HepG2 (cell line): Measurements from ENCODE around the gene ASXL1. TPM values are rescaled to one million over a fixed set of nuclear protein-coding genes. Genes with fewer than 3 reads are reported as not detected.

ENCODE experiments used
- ATM ChIP-seq: fragments of 450-650 bp; IDR thresholded peaks from 2 replicates; pipeline ENCODE4 v1.7.1; 2017; ENCODE audit warnings: mild to moderate bottlenecking, borderline replicate concordance
- DPF2 ChIP-seq: sonication (generic); formaldehyde crosslinking; IDR thresholded peaks from 2 replicates; pipeline ENCODE4 v1.4.0; 2020; ENCODE audit warnings: mild to moderate bottlenecking, low read depth, missing genetic modification reagents, borderline replicate concordance
- ISL2 ChIP-seq: sonication (generic); formaldehyde crosslinking; IDR thresholded peaks from 2 replicates; pipeline ENCODE4 v1.5.0; 2020; ENCODE audit warnings: missing genetic modification reagents
- NFE2 ChIP-seq: sonication (generic); formaldehyde crosslinking; IDR thresholded peaks from 2 replicates; pipeline ENCODE4 v1.4.0; 2020; ENCODE audit warnings: missing genetic modification reagents
- POLR2A ChIP-seq, 2 experiments: IDR thresholded peaks; 2 replicates each; pipeline ENCODE4 v1.6.1; 2011; ENCODE audit warnings: low read depth in 2 of 2, low read length in 2 of 2, mild to moderate bottlenecking in 1 of 2, moderate library complexity in 1 of 2; ENCODE audit not compliant: insufficient read depth in 1 of 2
- SKI ChIP-seq: fragments of 450-650 bp; IDR thresholded peaks from one replicate; pipeline ENCODE4 v1.6.1; 2018; ENCODE audit warnings: mild to moderate bottlenecking; ENCODE audit not compliant: partially characterized antibody
- SP140L ChIP-seq: sonication (generic); formaldehyde crosslinking; IDR thresholded peaks from 2 replicates; pipeline ENCODE4 v1.4.0; 2020; ENCODE audit warnings: missing genetic modification reagents, borderline replicate concordance
- SRSF1 ChIP-seq: fragments of 200-400 bp; formaldehyde crosslinking; optimal IDR thresholded peaks from 2 replicates; pipeline ENCODE3; 2017; ENCODE audit warnings: mild to moderate bottlenecking, low read depth, low read length, moderate library complexity
- SRY ChIP-seq: sonication (generic); formaldehyde crosslinking; IDR thresholded peaks from 2 replicates; pipeline ENCODE4 v1.8.0; 2022; ENCODE audit warnings: mild to moderate bottlenecking, missing genetic modification reagents
- ZFX ChIP-seq: sonication (generic); formaldehyde crosslinking; IDR thresholded peaks from 2 replicates; pipeline ENCODE4 v1.4.0; 2020; ENCODE audit warnings: mild to moderate bottlenecking, low read depth, missing genetic modification reagents, moderate library complexity
- ZNF30 ChIP-seq: sonication (generic); formaldehyde crosslinking; IDR thresholded peaks from 2 replicates; pipeline ENCODE4 v1.5.0; 2020; ENCODE audit warnings: mild to moderate bottlenecking, missing genetic modification reagents
- ZNF577 ChIP-seq: sonication (generic); formaldehyde crosslinking; IDR thresholded peaks from 2 replicates; pipeline ENCODE4 v1.4.0; 2020; ENCODE audit warnings: mild to moderate bottlenecking, low read depth, missing genetic modification reagents, borderline replicate concordance
- ZNF644 ChIP-seq: IDR thresholded peaks from 2 replicates; pipeline ENCODE4 v1.6.1; 2016; ENCODE audit warnings: low read depth
- ZNF713 ChIP-seq: sonication (generic); formaldehyde crosslinking; IDR thresholded peaks from 2 replicates; pipeline ENCODE4 v1.4.0; 2020; ENCODE audit warnings: mild to moderate bottlenecking, missing genetic modification reagents
- ZNF879 ChIP-seq: sonication (generic); formaldehyde crosslinking; IDR thresholded peaks from 2 replicates; pipeline ENCODE4 v1.8.1; 2023; ENCODE audit warnings: missing genetic modification reagents
- ZSCAN25 ChIP-seq: sonication (generic); formaldehyde crosslinking; IDR thresholded peaks from 2 replicates; pipeline ENCODE4 v1.8.0; 2022; ENCODE audit warnings: mild to moderate bottlenecking, missing genetic modification reagents
- polyA plus RNA-seq, 8 experiments: library from polyadenylated mRNA; depleted of rRNA in 3 of 8; stranded (reverse) in 7 of 8; unstranded in 1 of 8; fragments of >200 nt; fragmentation: Illumina TruSeq in 4 of 8; extraction: Trizol in 4 of 8; gene quantifications; 2 replicates each; pipeline versions ENCODE4 v1.2.1 to v1.2.3, GENCODE V29; 2011 to 2016; ENCODE audit warnings: low read depth in 4 of 8, missing spikeins in 1 of 8, mixed read lengths in 1 of 8; ENCODE audit not compliant: insufficient read depth in 1 of 8
- total RNA-seq, 5 experiments: library from RNA; depleted of rRNA; stranded (reverse); fragments of >200 nt; fragmentation: Illumina TruSeq; extraction: Trizol; gene quantifications; 2 replicates each; pipeline ENCODE4 v1.2.3, GENCODE V29; 2016; ENCODE audit warnings: low read depth in 1 of 5
- TF ChIP-seq, protein P1 (sequence below): sonication (generic); formaldehyde crosslinking; IDR thresholded peaks from 2 replicates; pipeline ENCODE4 v1.4.0; 2020; ENCODE audit warnings: missing genetic modification reagents
- TF ChIP-seq, protein P2 (sequence below): fragments of 450-650 bp; IDR thresholded peaks from 2 replicates; pipeline ENCODE4 v1.6.1; 2017; ENCODE audit warnings: mild to moderate bottlenecking
- TF ChIP-seq, protein P3 (sequence below): sonication (generic); formaldehyde crosslinking; IDR thresholded peaks from 2 replicates; pipeline ENCODE4 v1.4.0; 2020; ENCODE audit warnings: mild to moderate bottlenecking, missing genetic modification reagents
- TF ChIP-seq, protein P4 (sequence below): sonication (generic); formaldehyde crosslinking; conservative IDR thresholded peaks from 2 replicates; pipeline ENCODE4 v1.8.1; 2023; ENCODE audit warnings: missing genetic modification reagents

Gene ASXL1
- total and polyA plus RNA-seq, 2 of the 13 experiments (the other 11 are each of a cell fraction or from before 2014, with no cell fraction given) = 62.1 to 74.8 TPM

DNA sequence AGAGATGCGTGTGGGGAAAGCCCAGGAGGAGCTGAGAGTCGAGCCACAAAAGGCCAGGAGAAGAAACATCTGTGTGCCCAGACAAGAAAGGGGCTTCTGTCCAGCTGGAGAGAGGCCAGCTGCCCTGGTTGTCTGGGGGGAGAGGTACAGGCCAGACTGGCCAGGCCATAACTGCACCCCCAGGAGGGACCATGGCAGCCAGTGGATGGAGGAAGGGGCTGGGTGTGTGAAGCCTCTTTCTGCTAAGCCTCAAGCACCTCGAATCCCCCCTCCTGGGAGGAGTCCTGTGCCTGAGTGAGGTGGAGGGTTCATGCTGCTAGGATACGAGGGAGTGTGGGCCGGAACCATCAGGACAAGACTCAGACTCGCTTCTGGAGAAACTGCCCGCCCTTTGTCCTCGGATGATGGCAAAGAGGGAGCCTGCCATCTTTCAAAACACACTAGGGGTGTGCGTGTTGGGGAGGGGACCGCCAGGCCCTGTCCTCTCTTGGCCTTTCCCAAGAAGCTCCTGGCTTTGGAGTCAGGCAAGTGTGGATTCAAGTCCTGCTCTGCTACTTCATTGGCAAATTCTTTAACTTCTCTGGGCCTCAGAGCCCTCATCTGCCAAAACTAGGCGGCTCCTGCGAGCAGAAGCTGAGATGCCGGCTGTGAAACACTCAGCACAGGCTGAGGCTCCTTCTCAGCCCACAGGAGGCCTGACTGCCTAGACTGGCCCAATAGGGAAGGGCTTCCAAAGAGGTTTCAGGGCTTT is 90.3 kb downstream of the ASXL1 start (continued):
- TF ChIP-seq, protein P1, sequence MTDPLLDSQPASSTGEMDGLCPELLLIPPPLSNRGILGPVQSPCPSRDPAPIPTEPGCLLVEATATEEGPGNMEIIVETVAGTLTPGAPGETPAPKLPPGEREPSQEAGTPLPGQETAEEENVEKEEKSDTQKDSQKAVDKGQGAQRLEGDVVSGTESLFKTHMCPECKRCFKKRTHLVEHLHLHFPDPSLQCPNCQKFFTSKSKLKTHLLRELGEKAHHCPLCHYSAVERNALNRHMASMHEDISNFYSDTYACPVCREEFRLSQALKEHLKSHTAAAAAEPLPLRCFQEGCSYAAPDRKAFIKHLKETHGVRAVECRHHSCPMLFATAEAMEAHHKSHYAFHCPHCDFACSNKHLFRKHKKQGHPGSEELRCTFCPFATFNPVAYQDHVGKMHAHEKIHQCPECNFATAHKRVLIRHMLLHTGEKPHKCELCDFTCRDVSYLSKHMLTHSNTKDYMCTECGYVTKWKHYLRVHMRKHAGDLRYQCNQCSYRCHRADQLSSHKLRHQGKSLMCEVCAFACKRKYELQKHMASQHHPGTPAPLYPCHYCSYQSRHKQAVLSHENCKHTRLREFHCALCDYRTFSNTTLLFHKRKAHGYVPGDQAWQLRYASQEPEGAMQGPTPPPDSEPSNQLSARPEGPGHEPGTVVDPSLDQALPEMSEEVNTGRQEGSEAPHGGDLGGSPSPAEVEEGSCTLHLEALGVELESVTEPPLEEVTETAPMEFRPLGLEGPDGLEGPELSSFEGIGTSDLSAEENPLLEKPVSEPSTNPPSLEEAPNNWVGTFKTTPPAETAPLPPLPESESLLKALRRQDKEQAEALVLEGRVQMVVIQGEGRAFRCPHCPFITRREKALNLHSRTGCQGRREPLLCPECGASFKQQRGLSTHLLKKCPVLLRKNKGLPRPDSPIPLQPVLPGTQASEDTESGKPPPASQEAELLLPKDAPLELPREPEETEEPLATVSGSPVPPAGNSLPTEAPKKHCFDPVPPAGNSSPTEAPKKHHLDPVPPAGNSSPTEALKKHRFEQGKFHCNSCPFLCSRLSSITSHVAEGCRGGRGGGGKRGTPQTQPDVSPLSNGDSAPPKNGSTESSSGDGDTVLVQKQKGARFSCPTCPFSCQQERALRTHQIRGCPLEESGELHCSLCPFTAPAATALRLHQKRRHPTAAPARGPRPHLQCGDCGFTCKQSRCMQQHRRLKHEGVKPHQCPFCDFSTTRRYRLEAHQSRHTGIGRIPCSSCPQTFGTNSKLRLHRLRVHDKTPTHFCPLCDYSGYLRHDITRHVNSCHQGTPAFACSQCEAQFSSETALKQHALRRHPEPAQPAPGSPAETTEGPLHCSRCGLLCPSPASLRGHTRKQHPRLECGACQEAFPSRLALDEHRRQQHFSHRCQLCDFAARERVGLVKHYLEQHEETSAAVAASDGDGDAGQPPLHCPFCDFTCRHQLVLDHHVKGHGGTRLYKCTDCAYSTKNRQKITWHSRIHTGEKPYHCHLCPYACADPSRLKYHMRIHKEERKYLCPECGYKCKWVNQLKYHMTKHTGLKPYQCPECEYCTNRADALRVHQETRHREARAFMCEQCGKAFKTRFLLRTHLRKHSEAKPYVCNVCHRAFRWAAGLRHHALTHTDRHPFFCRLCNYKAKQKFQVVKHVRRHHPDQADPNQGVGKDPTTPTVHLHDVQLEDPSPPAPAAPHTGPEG (CRISPR knock-in tag) = no peak
- TF ChIP-seq SP140L (CRISPR knock-in tag) (no peak), SRY (CRISPR knock-in tag) (0 out of 2 replicates have a peak, but pooled peaks have one; percentile 36), ZNF879 (CRISPR knock-in tag) (no peak), ZNF644 (no peak), ZSCAN25 (CRISPR knock-in tag) (no peak), NFE2 (CRISPR knock-in tag) (no peak), SKI (no peak), DPF2 (CRISPR knock-in tag) (no peak), ATM (no peak), ISL2 (CRISPR knock-in tag) (no peak), ZNF713 (no peak), ZNF30 (CRISPR knock-in tag) (no peak), POLR2A (IDR thresholded peaks at IDR 0.05; ENCODE audit: insufficient read depth in 1 of 2, low read depth in 2 of 2, low read length in 2 of 2) (peak in 1 of 2 experiments; percentile 49; a peak in 1 of 4 replicates), ZNF577 (CRISPR knock-in tag) (no peak), ZFX (0 out of 2 replicates have a peak, but pooled peaks have one; percentile 18), SRSF1 (peak; percentile 38)
- TF ChIP-seq, protein P2, sequence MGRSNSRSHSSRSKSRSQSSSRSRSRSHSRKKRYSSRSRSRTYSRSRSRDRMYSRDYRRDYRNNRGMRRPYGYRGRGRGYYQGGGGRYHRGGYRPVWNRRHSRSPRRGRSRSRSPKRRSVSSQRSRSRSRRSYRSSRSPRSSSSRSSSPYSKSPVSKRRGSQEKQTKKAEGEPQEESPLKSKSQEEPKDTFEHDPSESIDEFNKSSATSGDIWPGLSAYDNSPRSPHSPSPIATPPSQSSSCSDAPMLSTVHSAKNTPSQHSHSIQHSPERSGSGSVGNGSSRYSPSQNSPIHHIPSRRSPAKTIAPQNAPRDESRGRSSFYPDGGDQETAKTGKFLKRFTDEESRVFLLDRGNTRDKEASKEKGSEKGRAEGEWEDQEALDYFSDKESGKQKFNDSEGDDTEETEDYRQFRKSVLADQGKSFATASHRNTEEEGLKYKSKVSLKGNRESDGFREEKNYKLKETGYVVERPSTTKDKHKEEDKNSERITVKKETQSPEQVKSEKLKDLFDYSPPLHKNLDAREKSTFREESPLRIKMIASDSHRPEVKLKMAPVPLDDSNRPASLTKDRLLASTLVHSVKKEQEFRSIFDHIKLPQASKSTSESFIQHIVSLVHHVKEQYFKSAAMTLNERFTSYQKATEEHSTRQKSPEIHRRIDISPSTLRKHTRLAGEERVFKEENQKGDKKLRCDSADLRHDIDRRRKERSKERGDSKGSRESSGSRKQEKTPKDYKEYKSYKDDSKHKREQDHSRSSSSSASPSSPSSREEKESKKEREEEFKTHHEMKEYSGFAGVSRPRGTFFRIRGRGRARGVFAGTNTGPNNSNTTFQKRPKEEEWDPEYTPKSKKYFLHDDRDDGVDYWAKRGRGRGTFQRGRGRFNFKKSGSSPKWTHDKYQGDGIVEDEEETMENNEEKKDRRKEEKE = no peak
- TF ChIP-seq, protein P3, sequence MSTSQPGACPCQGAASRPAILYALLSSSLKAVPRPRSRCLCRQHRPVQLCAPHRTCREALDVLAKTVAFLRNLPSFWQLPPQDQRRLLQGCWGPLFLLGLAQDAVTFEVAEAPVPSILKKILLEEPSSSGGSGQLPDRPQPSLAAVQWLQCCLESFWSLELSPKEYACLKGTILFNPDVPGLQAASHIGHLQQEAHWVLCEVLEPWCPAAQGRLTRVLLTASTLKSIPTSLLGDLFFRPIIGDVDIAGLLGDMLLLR = no peak
- TF ChIP-seq, protein P4, sequence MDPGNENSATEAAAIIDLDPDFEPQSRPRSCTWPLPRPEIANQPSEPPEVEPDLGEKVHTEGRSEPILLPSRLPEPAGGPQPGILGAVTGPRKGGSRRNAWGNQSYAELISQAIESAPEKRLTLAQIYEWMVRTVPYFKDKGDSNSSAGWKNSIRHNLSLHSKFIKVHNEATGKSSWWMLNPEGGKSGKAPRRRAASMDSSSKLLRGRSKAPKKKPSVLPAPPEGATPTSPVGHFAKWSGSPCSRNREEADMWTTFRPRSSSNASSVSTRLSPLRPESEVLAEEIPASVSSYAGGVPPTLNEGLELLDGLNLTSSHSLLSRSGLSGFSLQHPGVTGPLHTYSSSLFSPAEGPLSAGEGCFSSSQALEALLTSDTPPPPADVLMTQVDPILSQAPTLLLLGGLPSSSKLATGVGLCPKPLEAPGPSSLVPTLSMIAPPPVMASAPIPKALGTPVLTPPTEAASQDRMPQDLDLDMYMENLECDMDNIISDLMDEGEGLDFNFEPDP = 0 out of 2 replicates have a peak, but pooled peaks have one; percentile 42
